Astrocyte (in vitro differentiated cells and primary cell): ENCODE data around the gene GALNS.

Source experiments
- CTCF ChIP-seq: IDR thresholded peaks from 2 replicates; pipeline ENCODE4 v1.5.1; 2011; ENCODE audit warnings: low read depth, mild to moderate bottlenecking, inconsistent platforms, low read length, moderate library complexity; ENCODE audit not compliant: insufficient read depth
- EZH2 ChIP-seq: IDR thresholded peaks from 2 replicates; pipeline ENCODE4 v1.6.1; 2012; ENCODE audit warnings: mild to moderate bottlenecking, low read length, inconsistent platforms; ENCODE audit not compliant: insufficient read depth

- TF ChIP-seq CTCF (no peak), EZH2 (no peak)
Measured at GRCh38 chr16:88901718-88902337, 45.1 kb upstream of the GALNS start.
